Activated T-cell treated with anti-CD3 and anti-CD28 coated beads for 4 hours (primary cell): Measurements from ENCODE around the gene ALB.

Source experiments
- DNase-seq: peaks from one replicate; pipeline ENCODE4 v3.0.0-alpha.2; 2020

Gene ALB

GRCh38 chr4:73432169-73433000 is 28.3 kb downstream of the ALB start:
- DNase-seq: no peak

GRCh38 chr4:73433140-73433539 is 29.1 kb downstream of the ALB start:
- no peak for DNase-seq

- DNase-seq: no peak
These were observed 30.2 kb downstream of the ALB start for GRCh38 chr4:73434311-73434710.

GRCh38 chr4:73435984-73436383 is 31.9 kb downstream of the ALB start, which contains the start of gene AFP:
Gene AFP (plus strand): TSS chr4:73436221. CDS start chr4:73436263, 42 bp downstream.
- DNase-seq: no peak

- no peak for DNase-seq
These were observed 32.8 kb downstream of the ALB start for GRCh38 chr4:73436674-73437557.

- DNase-seq: no peak
These were observed 33.5 kb downstream of the ALB start for GRCh38 chr4:73437558-73437956.

- no peak for DNase-seq
These were observed 34.0 kb downstream of the ALB start for GRCh38 chr4:73438048-73438447.

- no peak for DNase-seq
These were observed 34.6 kb downstream of the ALB start for GRCh38 chr4:73438582-73439215.

- no peak for DNase-seq
These were observed 35.4 kb downstream of the ALB start for GRCh38 chr4:73439445-73439844.

- DNase-seq: no peak
These were observed 35.9 kb downstream of the ALB start for GRCh38 chr4:73439991-73440390.

- DNase-seq: no peak
These were observed 36.6 kb downstream of the ALB start for GRCh38 chr4:73440653-73441052.

- no peak for DNase-seq
These were observed 38.2 kb downstream of the ALB start for GRCh38 chr4:73442275-73442674.

- DNase-seq: no peak
These were observed 39.1 kb downstream of the ALB start for GRCh38 chr4:73443224-73443623.

- no peak for DNase-seq
These were observed 41.6 kb downstream of the ALB start for GRCh38 chr4:73445383-73446335.

- DNase-seq: no peak
These were observed 42.4 kb downstream of the ALB start for GRCh38 chr4:73446336-73446938.

GRCh38 chr4:73447671-73448070 is 43.6 kb downstream of the ALB start:
- DNase-seq: no peak

- DNase-seq: no peak
These were observed 44.5 kb downstream of the ALB start for GRCh38 chr4:73448448-73449203.

GRCh38 chr4:73450398-73451004 is 46.4 kb downstream of the ALB start:
- DNase-seq: no peak

- DNase-seq: no peak
These were observed 47.3 kb downstream of the ALB start for GRCh38 chr4:73451404-73451803.

GRCh38 chr4:73451981-73452747 is 48.1 kb downstream of the ALB start:
- no peak for DNase-seq
